GM18870 (cell line): Measurements from ENCODE around the gene SMARCB1.

ENCODE experiments used
- ATAC-seq: cut with Tn5 transposase; IDR thresholded peaks from one replicate; pipeline ENCODE4 v1.9.1; 2021; ENCODE audit warnings: moderate library complexity; ENCODE audit not compliant: unreplicated experiment

SMARCB1 gene

GRCh38 chr22:23786752-23787599 is at the start of gene SMARCB1:
Gene SMARCB1, plus strand, starts transcription at chr22:23786966. Its CDS starts 204 bp downstream, at chr22:23787170.
- peak; percentile 46 for ATAC-seq

GRCh38 chr22:23737696-23738095 is 49.1 kb upstream of the SMARCB1 start:
- ATAC-seq: no peak

- no peak for ATAC-seq
These were observed 44.1 kb upstream of the SMARCB1 start for GRCh38 chr22:23742505-23743264.

- no peak for ATAC-seq
These were observed 43.5 kb upstream of the SMARCB1 start for GRCh38 chr22:23743303-23743705.

- no peak for ATAC-seq
These were observed 42.8 kb upstream of the SMARCB1 start for GRCh38 chr22:23744001-23744400.

- ATAC-seq: no peak
These were observed 42.3 kb upstream of the SMARCB1 start for GRCh38 chr22:23744485-23744884.

- no peak for ATAC-seq
These were observed 41.0 kb upstream of the SMARCB1 start for GRCh38 chr22:23745791-23746190.

GRCh38 chr22:23749841-23750301 is 36.9 kb upstream of the SMARCB1 start:
- ATAC-seq: no peak

GRCh38 chr22:23750367-23750713 is 36.4 kb upstream of the SMARCB1 start:
- no peak for ATAC-seq

- ATAC-seq: no peak
These were observed 35.9 kb upstream of the SMARCB1 start, which contains the start of gene ZNF70 for GRCh38 chr22:23750714-23751440. Gene ZNF70, minus strand, starts transcription at chr22:23751112. Its CDS starts 5,972 bp downstream, at chr22:23745140.

GRCh38 chr22:23751441-23751996 is 35.2 kb upstream of the SMARCB1 start:
- no peak for ATAC-seq

GRCh38 chr22:23752090-23752691 is 34.6 kb upstream of the SMARCB1 start:
- no peak for ATAC-seq

- ATAC-seq: no peak
These were observed 34.0 kb upstream of the SMARCB1 start for GRCh38 chr22:23752750-23753149.

GRCh38 chr22:23753385-23753784 is 33.4 kb upstream of the SMARCB1 start:
- ATAC-seq: no peak

GRCh38 chr22:23754220-23754919 is 32.4 kb upstream of the SMARCB1 start, which contains the start of gene VPREB3:
Gene VPREB3, minus strand, starts transcription at chr22:23754425. Its CDS starts 62 bp downstream, at chr22:23754363.
- ATAC-seq: no peak

- no peak for ATAC-seq
These were observed 31.7 kb upstream of the SMARCB1 start for GRCh38 chr22:23754980-23755636.

GRCh38 chr22:23755711-23756110 is 31.1 kb upstream of the SMARCB1 start:
- ATAC-seq: no peak

GRCh38 chr22:23756891-23757290 is 29.9 kb upstream of the SMARCB1 start:
- ATAC-seq: no peak

- no peak for ATAC-seq
These were observed 27.2 kb upstream of the SMARCB1 start for GRCh38 chr22:23759566-23759965.
